MCF 10A (cell line): ENCODE data around the gene INSC. TPM values are rescaled to one million over a fixed set of nuclear protein-coding genes. Genes with fewer than 3 reads are reported as not detected.

Source experiments
- BruUV-seq: library from RNA; stranded (reverse); fragments of 400-500 nt; replicated peaks from 2 replicates; lab custom pipeline; 2021; lab: Mats Ljungman, UMichigan
- CTCF ChIA-PET: fragments of 300-600 bp; sonication (Branson Sonifier 250); formaldehyde crosslinking; extraction: SDS; loops from one replicate; lab custom pipeline; 2021; ENCODE audit warnings: antibody characterized with exemption, inconsistent platforms; lab: Yijun Ruan, JAX
- POLR2A ChIA-PET: fragments of 300-600, 350-650 bp; sonication (Branson Sonifier 250); formaldehyde crosslinking; extraction: SDS; loops from one replicate; lab custom pipeline; 2020; ENCODE audit warnings: antibody characterized with exemption, inconsistent platforms; lab: Yijun Ruan, JAX
- DNase-seq: peaks from one replicate; pipeline ENCODE4 v3.0.0-alpha.2; 2018; ENCODE audit not compliant: unreplicated experiment
- H3K27ac Mint-ChIP-seq: one replicate; pipeline ENCODE4 v1.8.0; 2022; ENCODE audit warnings: mild to moderate bottlenecking, low read depth, mixed read lengths; ENCODE audit not compliant: unreplicated experiment
- H3K27me3 Mint-ChIP-seq: one replicate; pipeline ENCODE4 v1.8.0; 2022; ENCODE audit warnings: mixed read lengths; ENCODE audit not compliant: insufficient read depth, unreplicated experiment
- H3K36me3 Mint-ChIP-seq: one replicate; pipeline ENCODE4 v1.8.0; 2022; ENCODE audit warnings: mild to moderate bottlenecking, moderate library complexity, mixed read lengths; ENCODE audit not compliant: insufficient read depth, unreplicated experiment
- H3K4me1 Mint-ChIP-seq: one replicate; pipeline ENCODE4 v1.8.0; 2022; ENCODE audit warnings: mixed read lengths; ENCODE audit not compliant: insufficient read depth, unreplicated experiment
- H3K4me3 Mint-ChIP-seq: one replicate; pipeline ENCODE4 v1.8.0; 2022; ENCODE audit warnings: mild to moderate bottlenecking, moderate library complexity, mixed read lengths; ENCODE audit not compliant: unreplicated experiment
- H3K9me3 Mint-ChIP-seq: one replicate; pipeline ENCODE4 v1.8.0; 2022; ENCODE audit warnings: mixed read lengths; ENCODE audit not compliant: unreplicated experiment
- CTCF ChIP-seq: fragments of 200-600 bp; IDR thresholded peaks from one replicate; pipeline ENCODE4 v1.8.0; 2022; ENCODE audit warnings: antibody characterized with exemption, mild to moderate bottlenecking; ENCODE audit not compliant: unreplicated experiment
- intact Hi-C: fragments of 100-400 bp; cut with micrococcal nuclease; formaldehyde crosslinking; loops from 2 replicates; pipeline ENCODE4 v1.14.1; 2022
- total RNA-seq: library from RNA; stranded (reverse); gene quantifications from 2 replicates; pipeline ENCODE4 v1.2.3, GENCODE V29; 2022

The INSC gene
- total RNA-seq, 1 experiment from 2014 or later = 5.8 TPM

- BruUV-seq = no TSS peak
- no peaks in the 10 kb centered on the region for H3K36me3 Mint-ChIP-seq
- H3K4me1 Mint-ChIP-seq = no peaks in the 10 kb centered on the region
- H3K4me3 Mint-ChIP-seq = no peak overlapping the region
- H3K27me3 Mint-ChIP-seq = no peaks in the 10 kb centered on the region
- intact Hi-C loops = no loop called here
- no peak for TF ChIP-seq CTCF
- no peaks in the 10 kb centered on the region for H3K9me3 Mint-ChIP-seq
- CTCF ChIA-PET = interaction anchor here (0.6 to 3.5 kb wide), 4 partner anchors 38 to 810 kb away, joined by 3 to 14 read pairs (median 4); no protein-coding TSS in a partner anchor
- POLR2A ChIA-PET = interaction anchor here (0.6 kb wide), 1 partner anchor 439 kb away, joined by 3 read pairs; no protein-coding TSS in a partner anchor
- no peak overlapping the region for H3K27ac Mint-ChIP-seq
- no peak for DNase-seq
Measured at GRCh38 chr11:15139096-15139770, 24.5 kb downstream of the INSC start.

- Mint-ChIP-seq H3K27ac (no peak overlapping the region), H3K9me3 (no peaks in the 10 kb centered on the region), H3K36me3 (no peaks in the 10 kb centered on the region), H3K27me3 (no peaks in the 10 kb centered on the region), H3K4me3 (no peak overlapping the region), H3K4me1 (no peaks in the 10 kb centered on the region)
- intact Hi-C loops = no loop called here
- no TSS peak for BruUV-seq
- no peak for DNase-seq
- CTCF ChIA-PET = interaction anchor here (0.6 to 3.5 kb wide), 4 partner anchors 39 to 811 kb away, joined by 3 to 14 read pairs (median 5); no protein-coding TSS in a partner anchor
- TF ChIP-seq CTCF = no peak
- POLR2A ChIA-PET = no interaction called here
Measured at GRCh38 chr11:15139958-15140659, 25.4 kb downstream of the INSC start.

GRCh38 chr11:15141381-15141780, 26.7 kb downstream of the INSC start:
- POLR2A ChIA-PET = no interaction called here
- no peaks in the 10 kb centered on the region for H3K36me3 Mint-ChIP-seq
- no peak overlapping the region for H3K4me3 Mint-ChIP-seq
- intact Hi-C loops = no loop called here
- CTCF ChIA-PET = interaction anchor here (0.6 to 3.5 kb wide), 4 partner anchors 18 to 1371 kb away, joined by 3 to 14 read pairs (median 4); no protein-coding TSS in a partner anchor
- no peak overlapping the region for H3K27ac Mint-ChIP-seq
- H3K4me1 Mint-ChIP-seq = no peaks in the 10 kb centered on the region
- TF ChIP-seq CTCF = no peak
- H3K27me3 Mint-ChIP-seq = no peaks in the 10 kb centered on the region
- BruUV-seq = no TSS peak
- no peaks in the 10 kb centered on the region for H3K9me3 Mint-ChIP-seq
- DNase-seq = no peak

- no peaks in the 10 kb centered on the region for H3K27me3 Mint-ChIP-seq
- no peak for TF ChIP-seq CTCF
- no peaks in the 10 kb centered on the region for H3K36me3 Mint-ChIP-seq
- ChIA-PET CTCF (no interaction called here), POLR2A (interaction anchor here (0.6 kb wide), 1 partner anchor 551 kb away, joined by 3 read pairs; no protein-coding TSS in a partner anchor)
- H3K4me3 Mint-ChIP-seq = no peak overlapping the region
- H3K9me3 Mint-ChIP-seq = no peaks in the 10 kb centered on the region
- no TSS peak for BruUV-seq
- no peak for DNase-seq
- no peaks in the 10 kb centered on the region for H3K4me1 Mint-ChIP-seq
- no peak overlapping the region for H3K27ac Mint-ChIP-seq
- intact Hi-C loops = no loop called here
Measured at GRCh38 chr11:15142838-15143237, 28.1 kb downstream of the INSC start.
